ENCODE measurements around the gene GRM8. TPM values are rescaled to one million over a fixed set of nuclear protein-coding genes. Genes with fewer than 3 reads are reported as not detected.
A peak's percentile ranks its signal among the peaks of the same experiment; 100 is the strongest.

Gene GRM8
- total and polyA plus RNA-seq, 9 of the 15 experiments (the other 6 are each of a cell fraction or from before 2014, with no cell fraction given), result 0.13 TPM; not detected in 7

GRCh38 chr7:126668367-126668752 is 584.4 kb downstream of the GRM8 start (continued):
- TF ChIP-seq PHF8 (IDR thresholded peaks at IDR 0.05; ENCODE audit: borderline replicate concordance, low read length) (peak; percentile 6; the same call in 1 of the 2 replicates), ZNF395 (CRISPR knock-in tag; IDR thresholded peaks at IDR 0.05) (no peak), ESRRA (IDR thresholded peaks at IDR 0.05; ENCODE audit: borderline replicate concordance, low read depth) (no peak), NR2C2 (CRISPR knock-in tag; IDR thresholded peaks at IDR 0.05) (no peak), NR2C2 (tag; IDR thresholded peaks at IDR 0.05) (0 out of 2 replicates have a peak, but pooled peaks have one; percentile 12), BACH1 (tag; IDR thresholded peaks at IDR 0.05) (no peak), MXD1 (CRISPR knock-in tag; IDR thresholded peaks at IDR 0.05; ENCODE audit: borderline replicate concordance, poor library complexity, severe bottlenecking) (no peak), ZNF12 (CRISPR knock-in tag; IDR thresholded peaks at IDR 0.05) (no peak), GTF2A2 (tag; IDR thresholded peaks at IDR 0.05) (no peak), RNF2 (IDR thresholded peaks at IDR 0.05) (no peak), POLR2AphosphoS5 (IDR thresholded peaks at IDR 0.05; ENCODE audit: control insufficient read depth, insufficient read depth, low read depth, low read length) (no peak), OTX1 (CRISPR knock-in tag; IDR thresholded peaks at IDR 0.05) (0 out of 2 replicates have a peak, but pooled peaks have one; percentile 14), ATF4 (CRISPR knock-in tag; IDR thresholded peaks at IDR 0.05) (no peak), ZNF407 (IDR thresholded peaks at IDR 0.05; ENCODE audit: low read depth) (no peak), CHD2 (IDR thresholded peaks at IDR 0.05; ENCODE audit: low read depth, low read length) (no peak), NCOA4 (IDR thresholded peaks at IDR 0.05; ENCODE audit: partially characterized antibody) (no peak), CCAR2 (IDR thresholded peaks at IDR 0.05; ENCODE audit: low read depth, low read length) (no peak)

Measured in K562 (cell line).